Measurements from ENCODE around the gene IMPDH1.
A peak's percentile ranks its signal among the peaks of the same experiment; 100 is the strongest.

IMPDH1 gene

GRCh38 chr7:128434413-128435326 lies 24.9 kb upstream of the IMPDH1 start:
- no peak for DNase-seq (ENCODE audit: low spot score)
- POLR2A ChIA-PET (ENCODE audit: low non-redundant PET): no interaction called here
- TF ChIP-seq, protein P1, sequence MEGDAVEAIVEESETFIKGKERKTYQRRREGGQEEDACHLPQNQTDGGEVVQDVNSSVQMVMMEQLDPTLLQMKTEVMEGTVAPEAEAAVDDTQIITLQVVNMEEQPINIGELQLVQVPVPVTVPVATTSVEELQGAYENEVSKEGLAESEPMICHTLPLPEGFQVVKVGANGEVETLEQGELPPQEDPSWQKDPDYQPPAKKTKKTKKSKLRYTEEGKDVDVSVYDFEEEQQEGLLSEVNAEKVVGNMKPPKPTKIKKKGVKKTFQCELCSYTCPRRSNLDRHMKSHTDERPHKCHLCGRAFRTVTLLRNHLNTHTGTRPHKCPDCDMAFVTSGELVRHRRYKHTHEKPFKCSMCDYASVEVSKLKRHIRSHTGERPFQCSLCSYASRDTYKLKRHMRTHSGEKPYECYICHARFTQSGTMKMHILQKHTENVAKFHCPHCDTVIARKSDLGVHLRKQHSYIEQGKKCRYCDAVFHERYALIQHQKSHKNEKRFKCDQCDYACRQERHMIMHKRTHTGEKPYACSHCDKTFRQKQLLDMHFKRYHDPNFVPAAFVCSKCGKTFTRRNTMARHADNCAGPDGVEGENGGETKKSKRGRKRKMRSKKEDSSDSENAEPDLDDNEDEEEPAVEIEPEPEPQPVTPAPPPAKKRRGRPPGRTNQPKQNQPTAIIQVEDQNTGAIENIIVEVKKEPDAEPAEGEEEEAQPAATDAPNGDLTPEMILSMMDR (conservative IDR thresholded peaks at IDR 0.05; ENCODE audit: low read depth): no peak
- CTCF ChIA-PET: interaction anchor here (0.6 kb wide), 1 partner anchor 9 kb away, joined by 3 read pairs; no protein-coding TSS in a partner anchor
- H3K27ac ChIP-seq: no peak overlapping the region

GRCh38 chr7:128431754-128432153 lies 22.0 kb upstream of the IMPDH1 start:
- ChIA-PET CTCF (no interaction called here), POLR2A (ENCODE audit: low non-redundant PET) (no interaction called here)

DNA sequence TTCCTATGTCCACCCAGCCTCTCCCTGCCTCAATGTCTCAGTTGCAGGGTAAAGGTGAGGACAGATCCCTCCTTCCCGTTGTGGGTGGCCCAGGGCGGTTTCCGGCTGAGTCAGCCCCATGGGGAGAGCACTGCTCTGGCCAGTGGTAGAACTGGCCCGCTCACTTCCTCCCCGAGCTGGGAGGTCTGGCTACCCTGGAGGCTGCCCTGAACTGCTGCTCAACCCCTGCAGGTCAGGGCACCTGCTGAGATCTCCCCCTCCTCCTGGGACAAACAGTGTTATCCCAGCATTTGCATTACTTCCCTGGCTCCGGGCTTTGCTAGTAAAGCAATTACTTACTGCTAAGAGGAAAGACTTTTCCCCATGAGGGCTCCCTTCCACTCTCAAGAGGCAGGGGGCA lies 21.4 kb upstream of the IMPDH1 start:
- TF ChIP-seq, protein P1 (conservative IDR thresholded peaks at IDR 0.05; ENCODE audit: low read depth): no peak
- DNase-seq (ENCODE audit: low spot score): no peak
- POLR2A ChIA-PET (ENCODE audit: low non-redundant PET): no interaction called here
- no peak overlapping the region for H3K27ac ChIP-seq
- CTCF ChIA-PET: no interaction called here

More at GRCh38 chr7:128431754-128432153, 22.0 kb upstream of the IMPDH1 start:
- DNase-seq (ENCODE audit: low spot score): no peak
- TF ChIP-seq, protein P1 (conservative IDR thresholded peaks at IDR 0.05; ENCODE audit: low read depth): no peak
- H3K27ac ChIP-seq: no peak overlapping the region

GRCh38 chr7:128430207-128430606 lies 20.4 kb upstream of the IMPDH1 start:
- DNase-seq (ENCODE audit: low spot score): no peak
- POLR2A ChIA-PET (ENCODE audit: low non-redundant PET): no interaction called here
- no peak overlapping the region for H3K27ac ChIP-seq
- TF ChIP-seq, protein P1 (conservative IDR thresholded peaks at IDR 0.05; ENCODE audit: low read depth): no peak
- CTCF ChIA-PET: interaction anchor here (1.2 kb wide), 1 partner anchor 31 kb away, joined by 3 read pairs; no protein-coding TSS in a partner anchor

GRCh38 chr7:128427289-128427891 lies 17.6 kb upstream of the IMPDH1 start:
- ChIA-PET POLR2A (ENCODE audit: low non-redundant PET) (no interaction called here), CTCF (interaction anchor here (0.7 to 1.7 kb wide), 8 partner anchors 9 to 239 kb away, joined by 3 to 14 read pairs (median 4); no protein-coding TSS in a partner anchor)
- TF ChIP-seq, protein P1 (conservative IDR thresholded peaks at IDR 0.05; ENCODE audit: low read depth): peak; percentile 86
- DNase-seq (ENCODE audit: low spot score): peak; percentile 39
- no peak overlapping the region for H3K27ac ChIP-seq

DNA sequence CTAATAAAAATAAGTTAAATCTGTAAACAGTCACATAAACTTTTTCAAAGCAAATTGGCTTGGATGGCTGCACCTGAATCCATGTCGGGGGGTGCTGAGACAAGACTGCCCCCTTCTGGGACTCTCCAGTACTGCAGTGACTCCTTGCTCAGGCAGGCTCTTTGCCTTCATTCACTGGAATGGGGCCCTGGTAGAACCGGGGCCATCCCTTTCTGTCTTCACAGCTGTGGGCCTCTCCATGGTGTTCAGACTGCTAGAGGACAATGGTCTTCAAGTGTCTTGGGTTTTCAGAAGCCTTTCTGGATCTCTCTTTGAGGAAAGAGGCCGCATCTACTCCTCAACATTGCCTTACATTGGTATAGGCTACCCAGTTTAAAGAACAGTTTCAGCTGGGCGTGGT lies 16.1 kb upstream of the IMPDH1 start:
- ChIA-PET CTCF (interaction anchor here (0.6 to 1.8 kb wide), 10 partner anchors 9 to 742 kb away, joined by 3 to 6 read pairs (median 4); partner anchors contain the start of genes GARIN1A and IMPDH1), POLR2A (ENCODE audit: low non-redundant PET) (no interaction called here)
- TF ChIP-seq, protein P1 (conservative IDR thresholded peaks at IDR 0.05; ENCODE audit: low read depth): peak; percentile 94
- DNase-seq (ENCODE audit: low spot score): peak; percentile 65
- H3K27ac ChIP-seq: no peak overlapping the region
